Measurements from ENCODE around the gene TECR. TPM values are rescaled to one million over a fixed set of nuclear protein-coding genes. Genes with fewer than 3 reads are reported as not detected.

The TECR gene
- total and polyA plus RNA-seq, 2 of the 13 experiments (the other 11 are each of a cell fraction or from before 2014, with no cell fraction given): 54.9 to 121 TPM

- ChIA-PET CTCF (ENCODE audit: low intra/inter-chr PET ratio, low total read pairs) (no interaction called here), POLR2A (interaction anchor here (0.8 to 7.1 kb wide), 5 partner anchors 15 to 35 kb away, joined by 3 to 36 read pairs (median 4); partner anchors contain the start of genes DNAJB1 and NDUFB7)
- 76% methylated on average over 24 of the region's 24 CpGs for WGBS (ENCODE audit: low lambda C conversion rate)
- H4K20me1 ChIP-seq (ENCODE audit: insufficient read depth, low read length): peaks cover 3% of the 10 kb centered on the region; the same call in 1 of the 2 replicates
- no peak overlapping the region for H3K9ac ChIP-seq (ENCODE audit: insufficient read depth, low read depth, low read length)
- no peaks in the 10 kb centered on the region for H3K9me3 ChIP-seq (ENCODE audit: low read length)
- DNase-seq (ENCODE audit: low spot score): no peak
- no peaks in the 10 kb centered on the region; a peak in 1 of 5 replicates for H3K27me3 ChIP-seq (ENCODE audit: control insufficient read depth in 1 of 2, insufficient read depth in 2 of 2, low read length in 2 of 2)
- TF ChIP-seq ZHX1 (CRISPR knock-in tag; IDR thresholded peaks at IDR 0.05; ENCODE audit: low read depth) (no peak), ZMYM2 (CRISPR knock-in tag; IDR thresholded peaks at IDR 0.05) (no peak), TOPORS (CRISPR knock-in tag; IDR thresholded peaks at IDR 0.05) (no peak), FOXK2 (IDR thresholded peaks at IDR 0.05) (no peak), SRSF9 (IDR thresholded peaks at IDR 0.05; ENCODE audit: borderline replicate concordance, insufficient read depth, low read depth, low read length, poor library complexity, severe bottlenecking) (no peak), ZBTB40 (IDR thresholded peaks at IDR 0.05) (no peak), ZBTB40 (CRISPR knock-in tag; IDR thresholded peaks at IDR 0.05) (no peak), ZNF160 (CRISPR knock-in tag; IDR thresholded peaks at IDR 0.05) (no peak), MTF2 (CRISPR knock-in tag; IDR thresholded peaks at IDR 0.05; ENCODE audit: borderline replicate concordance) (no peak)
- H3K4me1 ChIP-seq (ENCODE audit: insufficient read depth, low read length): peaks cover 25% of the 10 kb centered on the region
- in situ Hi-C loops (cut with HindIII; ENCODE audit: extremely low pct_ligation_motif_present, low pct_unique_long_range_greater_than_20kb) (no loop called here), intact Hi-C loops (cut with micrococcal nuclease; ENCODE audit: unreplicated experiment) (loop anchor here (2.0 kb wide), 1 partner anchor 14 kb away; no protein-coding TSS in a partner anchor)
- H2AFZ ChIP-seq (ENCODE audit: low read length): no peak overlapping the region
- no peak overlapping the region for H3K4me2 ChIP-seq (ENCODE audit: low read depth, low read length)
- no peak overlapping the region for H3K4me3 ChIP-seq (replicated peaks in 1 of 3; ENCODE audit: insufficient read depth in 1 of 3, low read depth in 2 of 3, low read length in 3 of 3)
- FAIRE-seq: no peak
- no TSS peak for BruUV-seq (replicated peaks)
- peaks cover 6 to 13% of the 10 kb centered on the region in 2 experiments; a peak in 3 of 5 replicates for H3K36me3 ChIP-seq (replicated peaks in 1 of 2; ENCODE audit: control insufficient read depth in 1 of 2, insufficient read depth in 2 of 2, low read length in 2 of 2)
- no peak; the same call in 2 of the 3 replicates for ATAC-seq
- H3K79me2 ChIP-seq (ENCODE audit: insufficient read depth, low read length): peaks cover 46% of the 10 kb centered on the region
- H3K27ac ChIP-seq (ENCODE audit: extremely low read length, insufficient read depth, low read length): no peak overlapping the region
These were observed 7.7 kb downstream of the TECR start for GRCh38 chr19:14536926-14537692.
